Stimulated activated CD8-positive, alpha-beta memory T cell treated with anti-CD3 and anti-CD28 coated beads, Interleukin-4, amount 100 ng/mL, for 1 hour (primary cell): Measurements from ENCODE around the gene PTDSS2.

ENCODE experiments used
- DNase-seq, 2 donors: peaks; one replicate each; pipeline ENCODE4 v3.0.0-alpha.2; 2020; ENCODE audit warnings: low read depth in 2 of 2, low spot score in 1 of 2

Gene PTDSS2

GRCh38 chr11:490186-490929 lies 40.3 kb downstream of the PTDSS2 start:
- DNase-seq = no peak

- no peak for DNase-seq
Measured at GRCh38 chr11:490930-491260, 40.8 kb downstream of the PTDSS2 start.

GRCh38 chr11:491358-491757 lies 41.3 kb downstream of the PTDSS2 start:
- DNase-seq = no peak

GRCh38 chr11:492427-493226 lies 42.5 kb downstream of the PTDSS2 start:
- no peak for DNase-seq

GRCh38 chr11:494761-495536 lies 44.9 kb downstream of the PTDSS2 start:
- no peak for DNase-seq

- no peak for DNase-seq
Measured at GRCh38 chr11:495537-495931, 45.5 kb downstream of the PTDSS2 start.

GRCh38 chr11:496834-497564 lies 46.9 kb downstream of the PTDSS2 start:
- DNase-seq = no peak

GRCh38 chr11:497565-498296 lies 47.7 kb downstream of the PTDSS2 start:
- no peak for DNase-seq

GRCh38 chr11:498297-499181 lies 48.5 kb downstream of the PTDSS2 start:
- no peak for DNase-seq

- DNase-seq = no peak
Measured at GRCh38 chr11:499201-500076, 49.4 kb downstream of the PTDSS2 start.

- no peak for DNase-seq
Measured at GRCh38 chr11:501001-501682, 51.1 kb downstream of the PTDSS2 start.

- no peak for DNase-seq
Measured at GRCh38 chr11:501683-502287, 51.7 kb downstream of the PTDSS2 start.

- DNase-seq = no peak
Measured at GRCh38 chr11:502288-503178, 52.5 kb downstream of the PTDSS2 start.

GRCh38 chr11:503179-503981 lies 53.3 kb downstream of the PTDSS2 start:
- no peak for DNase-seq

- no peak for DNase-seq
Measured at GRCh38 chr11:504053-504993, 54.2 kb downstream of the PTDSS2 start.
